Endothelial cell of umbilical vein (primary cell): ENCODE measurements around the gene AGT. TPM values are rescaled to one million over a fixed set of nuclear protein-coding genes. Genes with fewer than 3 reads are reported as not detected.

ENCODE experiments used
- BruUV-seq: library from RNA; stranded (reverse); fragments of 400-500 nt; replicated peaks from 2 replicates; lab custom pipeline; 2021; lab: Mats Ljungman, UMichigan
- CTCF ChIA-PET: fragments of 300-600, 350-600 bp; sonication (Branson Sonifier 250); formaldehyde crosslinking; loops from one replicate; lab custom pipeline; 2021; ENCODE audit warnings: antibody characterized with exemption, inconsistent platforms; lab: Charles Lee
- POLR2A ChIA-PET: fragments of 300-600, 350-600 bp; sonication (Branson Sonifier 250); formaldehyde crosslinking; loops from one replicate; lab custom pipeline; 2021; ENCODE audit warnings: antibody characterized with exemption, inconsistent platforms; lab: Charles Lee
- DNase-seq: peaks from one replicate; pipeline ENCODE4 v3.0.0-alpha.2; 2011; ENCODE audit warnings: low read depth, low spot score
- FAIRE-seq: peaks from 2 replicates; lab custom pipeline; 2011; peaks lifted over from hg19 to GRCh38; lab: Jason Lieb, UNC
- H2AFZ ChIP-seq: 2 replicates; pipeline ENCODE4 v1.6.0; 2012; ENCODE audit warnings: low read depth, low read length, control low read depth, inconsistent platforms
- H3K27ac ChIP-seq: 2 replicates; pipeline ENCODE4 v1.5.1; 2011; ENCODE audit warnings: low read depth, mild to moderate bottlenecking, control low read depth, low read length, moderate library complexity; ENCODE audit not compliant: insufficient read depth
- H3K27me3 ChIP-seq, 2 experiments: 2 replicates each; pipeline versions ENCODE4 v1.6.0 to v1.6.1; 2011; ENCODE audit warnings: low read length in 2 of 2, mixed read lengths in 1 of 2; ENCODE audit not compliant: control insufficient read depth in 2 of 2, insufficient read depth in 2 of 2
- H3K36me3 ChIP-seq, 2 experiments: 2 replicates in 1 of 2; 3 replicates in 1 of 2; pipeline ENCODE4 v1.5.1; 2011; ENCODE audit warnings: low read length in 2 of 2, mild to moderate bottlenecking in 1 of 2, moderate library complexity in 1 of 2; ENCODE audit not compliant: control insufficient read depth in 2 of 2, insufficient read depth in 2 of 2; ENCODE audit errors: extremely low read depth in 1 of 2
- H3K4me1 ChIP-seq: 3 replicates; pipeline ENCODE4 v1.5.1; 2011; ENCODE audit warnings: mild to moderate bottlenecking, low read length; ENCODE audit not compliant: control insufficient read depth, insufficient read depth; ENCODE audit errors: extremely low read depth
- H3K4me2 ChIP-seq: 2 replicates; pipeline ENCODE4 v1.6.1; 2011; ENCODE audit warnings: low read length, control low read depth, mixed read lengths; ENCODE audit not compliant: insufficient read depth
- H3K4me3 ChIP-seq, 3 experiments: fragments of 200-600 bp in 1 of 3; sonication (generic), shearing (Covaris generic) in 1 of 3; replicated peaks in 1 of 3; 2 replicates each; pipeline ENCODE4 v1.5.1; 2011 to 2016; ENCODE audit warnings: control low read depth in 3 of 3, low read length in 3 of 3, mild to moderate bottlenecking in 2 of 3, inconsistent platforms in 1 of 3, low read depth in 1 of 3, moderate library complexity in 1 of 3; ENCODE audit not compliant: insufficient read depth in 1 of 3
- H3K79me2 ChIP-seq: 2 replicates; pipeline ENCODE4 v1.6.0; 2012; ENCODE audit warnings: low read length, inconsistent platforms; ENCODE audit not compliant: control insufficient read depth, insufficient read depth
- H3K9ac ChIP-seq: replicated peaks from 2 replicates; pipeline ENCODE3; 2011; ENCODE audit warnings: low read length, control low read depth; ENCODE audit not compliant: insufficient read depth; ENCODE audit errors: extremely low read depth
- H3K9me1 ChIP-seq: replicated peaks from 3 replicates; pipeline ENCODE4 v1.6.0; 2011; ENCODE audit warnings: mild to moderate bottlenecking, low read length; ENCODE audit not compliant: control insufficient read depth, insufficient read depth; ENCODE audit errors: extremely low read depth
- H3K9me3 ChIP-seq: replicated peaks from 2 replicates; pipeline ENCODE4 v1.5.1; 2012; ENCODE audit warnings: low read length, inconsistent platforms; ENCODE audit not compliant: control insufficient read depth, insufficient read depth
- H4K20me1 ChIP-seq: replicated peaks from 2 replicates; pipeline ENCODE3; 2011; ENCODE audit warnings: mild to moderate bottlenecking, low read length; ENCODE audit not compliant: control insufficient read depth, insufficient read depth; ENCODE audit errors: extremely low read depth
- EZH2 ChIP-seq: IDR thresholded peaks from 2 replicates; pipeline ENCODE4 v1.6.1; 2012; ENCODE audit warnings: borderline replicate concordance, low read depth, mild to moderate bottlenecking, moderate library complexity, low read length, inconsistent platforms; ENCODE audit not compliant: severe bottlenecking
- FOS ChIP-seq: IDR thresholded peaks from 2 replicates; pipeline ENCODE4 v1.6.1; 2011; ENCODE audit warnings: mild to moderate bottlenecking, low read length, moderate library complexity, borderline replicate concordance; ENCODE audit not compliant: insufficient read depth
- GATA2 ChIP-seq: IDR thresholded peaks from 2 replicates; pipeline ENCODE4 v1.7.0; 2011; ENCODE audit warnings: low read depth, mild to moderate bottlenecking, moderate library complexity, mixed read lengths, low read length; ENCODE audit not compliant: insufficient read length, insufficient read depth
- JUN ChIP-seq: IDR thresholded peaks from 2 replicates; pipeline ENCODE4 v1.6.1; 2011; ENCODE audit warnings: borderline replicate concordance, low read depth; ENCODE audit not compliant: insufficient read length, insufficient read depth
- MYC ChIP-seq: IDR thresholded peaks from one replicate; pipeline ENCODE4 v1.6.1; 2011; ENCODE audit warnings: mild to moderate bottlenecking, low read depth, low read length
- POLR2A ChIP-seq: IDR thresholded peaks from 2 replicates; pipeline ENCODE4 v1.6.1; 2012; ENCODE audit warnings: low read depth, mild to moderate bottlenecking, control low read depth, low read length
- POLR2AphosphoS5 ChIP-seq: IDR thresholded peaks from 2 replicates; pipeline ENCODE4 v1.6.1; 2012; ENCODE audit warnings: low read depth, mild to moderate bottlenecking, control low read depth, low read length, moderate library complexity; ENCODE audit not compliant: insufficient read depth
- dilution Hi-C: fragments of 300-500 bp; cut with MboI; formaldehyde crosslinking; loops from one replicate; pipeline ENCODE4 v1.15.0; 2019; ENCODE audit warnings: low sequenced_read_pairs; ENCODE audit not compliant: extremely low pct_ligation_motif_present
- intact Hi-C: fragments of 100-400 bp; cut with micrococcal nuclease; formaldehyde crosslinking; loops from one replicate; pipeline ENCODE4 v1.10.0; 2022
- polyA plus RNA-seq, 4 experiments: library from polyadenylated mRNA; depleted of rRNA in 3 of 4; stranded (reverse) in 3 of 4; unstranded in 1 of 4; fragments of >200 nt; gene quantifications; 2 replicates each; pipeline versions ENCODE4 v1.2.1 to v1.2.3, GENCODE V29; 2011 to 2012; ENCODE audit warnings: missing spikeins in 1 of 4
- total RNA-seq: library from RNA; stranded (reverse); gene quantifications from 2 replicates; pipeline ENCODE4 v1.2.3, GENCODE V29; 2021
- TF ChIP-seq, protein P1 (sequence below), 2 donors: IDR thresholded peaks; 1 replicate in 1 of 2; 2 replicates in 1 of 2; pipeline ENCODE4 v1.5.1; 2011; ENCODE audit warnings: low read length in 2 of 2, mild to moderate bottlenecking in 2 of 2, moderate library complexity in 2 of 2, control low read depth in 1 of 2, inconsistent platforms in 1 of 2, low read depth in 1 of 2; ENCODE audit not compliant: insufficient read depth in 1 of 2; ENCODE audit errors: extremely low read depth in 1 of 2
- TF ChIP-seq, protein P2 (sequence below): IDR thresholded peaks from 2 replicates; pipeline ENCODE4 v1.6.1; 2011; ENCODE audit not compliant: insufficient read depth, insufficient read length

AGT gene
- total and polyA plus RNA-seq, 2 donors (not counting 3 experiments of a cell fraction or from before 2014, with no cell fraction given): not detected

DNA sequence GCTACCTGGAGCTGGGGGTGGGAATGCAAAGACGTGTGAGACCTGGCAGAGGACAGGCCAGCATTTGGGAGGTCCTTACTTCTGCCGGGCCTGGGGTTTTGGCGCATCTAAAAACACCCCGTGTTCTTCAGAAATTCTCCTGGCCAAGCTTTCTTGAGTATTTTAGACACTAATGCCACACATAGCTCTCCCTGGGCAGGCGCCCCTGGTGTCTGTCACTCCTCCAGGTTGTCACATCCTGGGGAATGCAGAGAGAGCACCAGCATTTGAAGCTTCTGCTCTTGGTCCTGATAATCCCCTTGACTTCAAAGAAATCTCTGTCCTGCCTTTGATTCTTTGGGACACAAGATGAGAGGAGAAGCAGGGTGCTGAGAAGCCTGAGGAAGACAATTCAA lies 39.3 kb upstream of the AGT start:
- CTCF ChIA-PET: interaction anchor here (0.9 to 1.3 kb wide), 3 partner anchors 11 to 34 kb away, joined by 3 read pairs; no protein-coding TSS in a partner anchor
- Histone ChIP-seq H3K27ac (no peak overlapping the region), H3K4me3 (no peak overlapping the region), H3K9ac (no peak overlapping the region), H3K79me2 (no peaks in the 10 kb centered on the region), H3K9me1 (no peaks in the 10 kb centered on the region), H3K4me2 (no peak overlapping the region), H4K20me1 (no peaks in the 10 kb centered on the region), H3K9me3 (no peaks in the 10 kb centered on the region), H3K36me3 (no peaks in the 10 kb centered on the region), H3K4me1 (no peaks in the 10 kb centered on the region), H2AFZ (peak overlapping the region; percentile 75), H3K27me3 (no peaks in the 10 kb centered on the region)
- TF ChIP-seq, protein P1, sequence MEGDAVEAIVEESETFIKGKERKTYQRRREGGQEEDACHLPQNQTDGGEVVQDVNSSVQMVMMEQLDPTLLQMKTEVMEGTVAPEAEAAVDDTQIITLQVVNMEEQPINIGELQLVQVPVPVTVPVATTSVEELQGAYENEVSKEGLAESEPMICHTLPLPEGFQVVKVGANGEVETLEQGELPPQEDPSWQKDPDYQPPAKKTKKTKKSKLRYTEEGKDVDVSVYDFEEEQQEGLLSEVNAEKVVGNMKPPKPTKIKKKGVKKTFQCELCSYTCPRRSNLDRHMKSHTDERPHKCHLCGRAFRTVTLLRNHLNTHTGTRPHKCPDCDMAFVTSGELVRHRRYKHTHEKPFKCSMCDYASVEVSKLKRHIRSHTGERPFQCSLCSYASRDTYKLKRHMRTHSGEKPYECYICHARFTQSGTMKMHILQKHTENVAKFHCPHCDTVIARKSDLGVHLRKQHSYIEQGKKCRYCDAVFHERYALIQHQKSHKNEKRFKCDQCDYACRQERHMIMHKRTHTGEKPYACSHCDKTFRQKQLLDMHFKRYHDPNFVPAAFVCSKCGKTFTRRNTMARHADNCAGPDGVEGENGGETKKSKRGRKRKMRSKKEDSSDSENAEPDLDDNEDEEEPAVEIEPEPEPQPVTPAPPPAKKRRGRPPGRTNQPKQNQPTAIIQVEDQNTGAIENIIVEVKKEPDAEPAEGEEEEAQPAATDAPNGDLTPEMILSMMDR (IDR thresholded peaks at IDR 0.05; ENCODE audit: extremely low read depth in 1 of 2, insufficient read depth in 1 of 2, low read depth in 1 of 2, low read length in 2 of 2): no peak
- TF ChIP-seq JUN (no peak), POLR2AphosphoS5 (no peak), GATA2 (no peak), FOS (no peak), EZH2 (no peak), POLR2A (no peak), MYC (no peak)
- TF ChIP-seq, protein P2, sequence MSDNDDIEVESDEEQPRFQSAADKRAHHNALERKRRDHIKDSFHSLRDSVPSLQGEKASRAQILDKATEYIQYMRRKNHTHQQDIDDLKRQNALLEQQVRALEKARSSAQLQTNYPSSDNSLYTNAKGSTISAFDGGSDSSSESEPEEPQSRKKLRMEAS: no peak
- dilution Hi-C loops (no loop called here), intact Hi-C loops (loop anchor here (1.0 kb wide), 1 partner anchor 225 kb away; the partner anchor contains the start of gene TTC13)
- DNase-seq: no peak
- POLR2A ChIA-PET: interaction anchor here (0.6 kb wide), 1 partner anchor 90 kb away, joined by 3 read pairs; no protein-coding TSS in a partner anchor
- no TSS peak for BruUV-seq
- FAIRE-seq: no peak
